GM21528 (cell line): ENCODE data around the gene UBE2G1.

Experiments
- ATAC-seq: cut with Tn5 transposase; IDR thresholded peaks from one replicate; pipeline ENCODE4 v1.9.1; 2021; ENCODE audit warnings: mild to moderate bottlenecking, moderate library complexity; ENCODE audit not compliant: unreplicated experiment, low FRiP score

The UBE2G1 gene

GRCh38 chr17:4340914-4341615 lies 25.4 kb downstream of the UBE2G1 start:
- ATAC-seq = no peak

GRCh38 chr17:4334776-4335584 lies 31.5 kb downstream of the UBE2G1 start:
- ATAC-seq = no peak

DNA sequence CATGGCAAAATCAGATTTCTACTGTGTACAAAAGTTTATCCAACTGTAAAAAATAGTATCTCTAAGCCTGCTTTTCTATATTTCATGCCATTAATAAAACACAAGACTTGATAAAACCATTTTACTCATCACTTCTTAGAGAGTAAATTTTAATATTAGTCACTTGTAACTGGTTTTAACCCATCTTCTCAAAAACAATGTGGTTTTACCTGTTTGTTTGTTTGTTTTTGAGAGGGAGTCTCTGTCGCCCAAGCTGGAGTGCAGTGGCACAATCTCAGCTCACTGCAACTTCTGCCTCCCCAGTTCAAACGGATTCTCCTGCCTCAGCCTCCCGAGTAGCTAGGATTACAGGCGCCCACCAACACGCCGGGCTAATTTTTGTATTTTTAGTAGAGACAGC lies 32.1 kb downstream of the UBE2G1 start:
- no peak for ATAC-seq

DNA sequence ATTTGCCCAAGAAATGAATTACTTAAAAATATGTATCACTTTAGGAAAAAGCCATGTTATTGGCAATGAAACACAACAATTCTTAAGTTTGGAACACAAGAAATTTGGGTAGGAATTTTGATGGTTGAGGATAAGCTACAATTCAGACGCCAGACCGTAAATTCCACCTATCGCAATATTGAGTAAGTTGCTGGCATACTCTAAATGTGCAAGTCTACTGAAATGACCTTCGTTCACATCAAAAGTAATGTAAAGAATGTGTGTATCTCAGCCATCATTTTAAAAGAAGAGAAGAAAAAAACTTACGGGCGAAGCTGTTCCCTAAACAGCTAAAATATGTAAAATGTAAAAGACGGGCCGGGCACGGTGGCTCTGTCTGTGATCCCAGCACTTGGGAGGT lies 33.4 kb downstream of the UBE2G1 start:
- ATAC-seq = no peak

DNA sequence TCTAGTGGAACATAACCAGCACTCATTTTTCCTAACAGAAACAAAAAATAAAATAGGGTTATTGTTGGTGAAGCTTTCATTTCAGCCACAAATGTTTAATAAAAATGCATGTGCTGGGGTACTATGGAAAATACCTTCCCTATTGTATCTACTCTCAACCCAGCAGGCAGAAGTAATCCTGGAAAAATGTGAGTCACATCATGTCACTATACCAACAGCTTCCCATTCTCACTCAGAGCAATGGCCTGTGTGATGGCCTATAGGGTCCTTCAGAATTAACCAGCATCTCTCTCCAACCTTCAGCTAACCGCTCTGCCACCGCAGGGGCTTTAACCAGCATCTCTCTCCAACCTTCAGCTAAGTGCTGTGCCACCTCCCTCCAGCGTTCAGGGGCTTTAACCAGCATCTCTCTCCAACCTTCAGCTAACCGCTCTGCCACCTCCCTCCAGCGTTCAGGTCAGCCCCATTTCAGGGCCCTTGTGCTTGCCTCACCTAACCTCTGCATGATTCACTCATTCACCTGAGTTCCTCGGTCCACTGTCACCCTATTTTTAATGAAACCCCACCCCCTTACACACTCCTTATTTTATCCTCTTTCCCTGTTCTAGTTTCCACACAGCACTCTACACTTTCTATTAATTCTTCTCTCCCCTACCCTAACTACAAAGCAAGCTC lies 34.0 kb downstream of the UBE2G1 start:
- ATAC-seq = no peak

DNA sequence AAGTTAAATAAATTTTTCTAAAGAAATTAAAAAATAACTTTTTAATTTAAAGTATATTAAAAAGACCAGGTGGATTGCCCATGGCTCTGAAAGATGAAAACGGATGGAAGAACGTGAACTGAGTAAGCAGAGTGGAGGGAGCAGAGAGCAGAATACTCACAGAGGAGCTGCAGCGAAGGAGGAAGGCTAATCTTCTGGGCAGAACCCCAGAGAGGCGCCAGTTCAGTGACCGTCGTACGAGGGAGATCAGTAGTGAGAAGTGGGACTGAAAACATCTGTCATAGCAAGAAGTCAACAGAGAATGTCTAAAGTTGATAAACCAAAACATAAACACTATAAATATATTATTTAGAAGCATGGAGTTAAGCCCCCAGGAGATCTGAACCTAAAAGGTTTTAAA lies 34.9 kb downstream of the UBE2G1 start:
- ATAC-seq = no peak

GRCh38 chr17:4329838-4330237 lies 36.6 kb downstream of the UBE2G1 start:
- no peak for ATAC-seq

GRCh38 chr17:4327606-4328005 lies 38.9 kb downstream of the UBE2G1 start:
- ATAC-seq = no peak

DNA sequence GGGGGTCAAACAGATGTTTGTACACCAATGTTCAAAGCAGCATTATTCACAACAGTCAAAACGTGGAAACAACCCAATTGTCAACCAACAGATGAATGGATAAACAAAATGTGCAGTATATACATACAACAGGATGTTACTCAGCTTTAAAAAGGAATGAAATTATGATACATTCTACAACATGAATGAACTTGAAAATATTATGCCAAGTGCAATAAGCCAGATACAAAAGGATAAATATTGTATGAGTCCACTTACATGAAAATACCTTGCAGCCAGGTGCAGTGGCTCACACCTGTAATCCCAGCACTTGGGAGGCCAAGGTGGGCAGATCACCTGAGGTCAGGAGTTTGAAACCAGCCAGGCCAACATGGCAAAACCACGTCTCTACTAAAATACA lies 39.9 kb downstream of the UBE2G1 start:
- ATAC-seq = no peak

- no peak for ATAC-seq
Observed at GRCh38 chr17:4326112-4326511, 40.4 kb downstream of the UBE2G1 start.

DNA sequence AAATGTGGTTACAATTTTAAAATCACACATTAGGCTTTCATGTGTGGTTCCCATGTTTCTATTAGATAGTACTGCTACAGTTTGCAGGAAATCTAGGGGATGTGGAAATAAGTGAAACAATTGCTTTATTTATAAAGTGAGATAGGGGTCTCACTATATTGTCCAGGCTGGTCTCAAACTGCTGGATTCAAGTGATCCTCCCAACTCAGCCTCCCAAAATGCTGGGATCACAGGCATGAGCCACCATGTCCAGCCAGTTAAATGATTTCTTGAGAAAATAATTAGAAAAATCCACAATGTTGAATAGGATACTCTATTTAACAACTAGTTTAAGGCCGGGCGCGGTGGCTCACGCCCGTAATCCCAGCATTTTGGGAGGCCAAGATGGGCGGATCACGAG lies 42.0 kb downstream of the UBE2G1 start:
- ATAC-seq = no peak

DNA sequence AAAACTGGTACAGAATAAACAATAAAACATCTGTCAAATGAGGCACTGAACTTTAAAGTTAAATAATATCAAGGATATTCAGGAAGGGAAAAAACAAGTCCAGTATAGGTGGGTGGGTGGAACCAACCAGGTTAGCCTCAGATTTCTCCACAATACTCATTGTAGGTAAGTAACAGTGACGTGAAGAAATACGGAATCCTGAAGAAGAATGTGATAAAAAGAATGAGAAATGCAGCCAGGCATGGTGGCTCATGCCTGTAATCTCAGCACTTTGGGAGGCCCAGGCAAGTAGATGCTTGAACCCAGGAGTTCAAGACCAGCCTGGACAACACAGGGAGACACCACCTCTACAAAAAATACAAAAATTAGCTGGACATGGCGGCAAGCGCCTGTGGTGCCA lies 47.3 kb downstream of the UBE2G1 start:
- ATAC-seq = no peak

DNA sequence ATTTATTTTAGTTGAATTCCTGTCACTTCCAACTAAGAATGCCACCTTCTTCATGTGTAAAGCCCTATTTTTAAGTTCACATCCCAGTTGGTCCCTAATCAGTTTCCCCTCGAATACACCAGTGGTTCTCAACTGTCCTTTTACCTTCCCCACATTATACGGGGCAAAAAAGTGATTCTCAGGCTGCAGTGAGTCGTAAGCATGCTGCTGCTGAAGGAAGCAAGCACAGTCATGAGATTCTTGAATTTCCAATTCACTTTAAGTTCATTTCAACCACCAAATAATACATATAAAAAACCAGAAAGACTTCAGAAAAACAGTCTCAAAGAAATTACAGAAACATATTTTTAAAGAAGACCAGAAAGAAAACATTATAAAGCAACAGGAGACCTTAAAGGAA lies 47.9 kb downstream of the UBE2G1 start:
- ATAC-seq = no peak

- ATAC-seq = no peak
Observed at GRCh38 chr17:4318186-4318585, 48.3 kb downstream of the UBE2G1 start.

- no peak for ATAC-seq
Observed at GRCh38 chr17:4317610-4318009, 48.9 kb downstream of the UBE2G1 start.

DNA sequence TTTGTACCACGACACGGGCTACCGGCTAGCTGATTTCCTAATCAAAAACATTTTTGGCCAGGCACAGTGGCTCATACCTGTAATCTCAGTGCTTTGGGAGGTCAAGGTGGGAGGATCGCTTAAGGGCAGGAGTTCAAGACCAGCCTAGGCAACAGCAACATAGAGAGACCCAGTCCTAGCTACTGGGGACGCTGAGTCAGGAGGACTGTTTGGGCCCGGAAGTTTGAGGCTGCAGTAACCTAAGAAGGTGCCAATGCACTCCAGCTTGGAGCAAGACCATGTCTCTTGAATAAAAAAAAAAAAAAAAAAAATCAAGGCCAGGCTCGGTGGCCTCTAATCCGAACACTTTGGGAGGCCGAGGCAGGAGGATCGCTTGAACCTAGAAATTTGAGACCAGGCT lies 49.8 kb downstream of the UBE2G1 start:
- ATAC-seq = no peak

DNA sequence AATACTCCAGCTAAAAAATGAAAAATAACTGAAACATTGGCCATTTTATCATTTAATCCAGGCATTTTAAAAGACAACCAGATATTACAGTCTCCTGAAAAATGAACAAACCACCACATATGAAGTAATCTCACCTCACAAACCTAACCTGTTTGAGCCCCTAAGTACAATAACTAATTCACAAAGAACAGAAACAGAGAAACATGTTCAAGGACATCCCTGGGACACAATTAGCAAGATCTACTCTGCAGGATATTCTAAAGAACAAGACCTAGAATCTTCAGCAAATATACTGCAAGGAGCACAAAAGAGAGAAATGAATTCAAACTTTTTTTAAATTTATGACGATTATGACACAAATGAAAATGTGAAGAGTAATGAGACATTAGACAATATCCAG lies 51.9 kb downstream of the UBE2G1 start:
- ATAC-seq = no peak

- ATAC-seq = no peak
Observed at GRCh38 chr17:4314179-4314578, 52.3 kb downstream of the UBE2G1 start.

DNA sequence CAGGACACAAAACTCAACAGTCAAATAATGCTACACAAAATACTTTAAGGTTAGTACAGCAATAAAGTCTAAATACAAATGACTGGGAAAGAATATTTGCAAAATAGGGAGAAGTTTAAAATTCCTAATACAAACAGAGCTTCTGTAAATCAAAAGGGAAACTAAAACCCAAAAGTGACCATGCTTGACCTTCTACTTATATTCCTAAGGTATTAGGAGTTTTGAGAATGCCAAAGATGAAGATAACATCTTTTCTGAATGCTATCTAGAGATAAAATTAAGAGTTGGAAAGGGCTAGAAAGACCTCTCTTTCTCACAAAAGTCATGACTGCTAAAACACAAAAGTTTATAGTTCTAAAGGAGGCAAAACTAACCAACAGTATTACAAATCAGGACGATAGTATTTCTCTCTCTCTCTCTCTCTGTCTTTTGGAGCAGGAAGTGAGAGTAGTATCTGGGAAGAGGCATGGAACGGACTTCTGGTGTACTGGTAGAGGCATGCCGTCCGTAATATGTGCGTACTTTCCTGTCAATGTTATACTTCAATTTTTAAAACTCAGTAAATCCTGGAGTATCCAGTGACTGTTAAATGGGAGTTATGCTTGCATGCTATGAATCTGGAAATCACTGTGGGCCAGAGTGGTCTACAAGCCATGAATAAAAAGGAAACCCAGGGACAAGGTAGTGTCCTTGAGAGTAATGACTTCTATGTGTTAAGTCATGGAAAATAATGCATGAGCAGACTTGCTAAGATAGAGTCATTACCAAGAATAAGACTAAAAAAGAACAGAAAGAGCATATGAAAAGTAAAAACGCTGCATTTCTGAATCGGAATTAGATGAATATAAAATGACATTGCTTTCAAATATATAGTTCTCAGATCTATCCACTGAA lies 53.0 kb downstream of the UBE2G1 start:
- ATAC-seq = no peak

DNA sequence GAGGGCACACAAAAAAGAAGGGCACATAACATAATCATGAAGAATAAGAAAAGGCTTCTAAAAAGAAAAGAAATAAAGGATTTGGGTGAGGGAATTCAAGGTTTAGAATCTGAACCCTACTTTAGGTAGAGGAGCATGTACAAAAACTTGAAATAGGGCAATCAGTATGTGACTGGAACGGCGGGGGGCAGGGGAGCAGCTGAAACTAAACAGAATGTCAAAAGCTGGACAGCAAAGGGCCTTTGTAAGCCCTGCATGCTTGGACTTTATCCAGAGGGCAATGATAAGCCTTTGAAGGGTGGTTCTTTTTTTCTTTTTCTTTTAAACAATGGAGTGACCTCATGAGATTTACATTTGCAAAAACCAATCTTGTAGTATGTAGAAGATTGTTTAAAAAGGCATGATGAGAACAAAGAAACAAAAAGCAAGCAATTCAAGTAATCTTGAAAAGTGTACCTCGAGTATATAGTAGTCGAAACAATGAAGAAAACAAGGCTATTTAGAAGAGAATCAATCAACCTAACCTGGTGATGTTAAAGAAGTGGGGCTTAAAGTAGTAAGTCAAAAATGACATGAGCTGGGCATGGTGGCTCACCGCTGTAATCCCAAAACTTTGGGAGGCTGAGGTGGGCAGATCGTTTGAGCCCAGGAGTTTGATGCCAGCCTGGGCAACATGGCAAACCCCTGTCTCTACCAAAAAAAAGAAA lies 56.0 kb downstream of the UBE2G1 start:
- ATAC-seq = no peak
